ENCODE measurements around the gene OLIG1.

OLIG1 gene

DNA sequence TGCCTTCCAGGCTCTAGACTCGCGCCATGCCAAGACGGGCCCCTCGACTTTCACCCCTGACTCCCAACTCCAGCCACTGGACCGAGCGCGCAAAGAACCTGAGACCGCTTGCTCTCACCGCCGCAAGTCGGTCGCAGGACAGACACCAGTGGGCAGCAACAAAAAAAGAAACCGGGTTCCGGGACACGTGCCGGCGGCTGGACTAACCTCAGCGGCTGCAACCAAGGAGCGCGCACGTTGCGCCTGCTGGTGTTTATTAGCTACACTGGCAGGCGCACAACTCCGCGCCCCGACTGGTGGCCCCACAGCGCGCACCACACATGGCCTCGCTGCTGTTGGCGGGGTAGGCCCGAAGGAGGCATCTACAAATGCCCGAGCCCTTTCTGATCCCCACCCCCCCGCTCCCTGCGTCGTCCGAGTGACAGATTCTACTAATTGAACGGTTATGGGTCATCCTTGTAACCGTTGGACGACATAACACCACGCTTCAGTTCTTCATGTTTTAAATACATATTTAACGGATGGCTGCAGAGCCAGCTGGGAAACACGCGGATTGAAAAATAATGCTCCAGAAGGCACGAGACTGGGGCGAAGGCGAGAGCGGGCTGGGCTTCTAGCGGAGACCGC is 46.3 kb upstream of the OLIG1 start:
- no peak overlapping the region for H3K27ac ChIP-seq
- TF ChIP-seq ZFX (IDR thresholded peaks at IDR 0.05) = no peak
- TF ChIP-seq, protein P1, sequence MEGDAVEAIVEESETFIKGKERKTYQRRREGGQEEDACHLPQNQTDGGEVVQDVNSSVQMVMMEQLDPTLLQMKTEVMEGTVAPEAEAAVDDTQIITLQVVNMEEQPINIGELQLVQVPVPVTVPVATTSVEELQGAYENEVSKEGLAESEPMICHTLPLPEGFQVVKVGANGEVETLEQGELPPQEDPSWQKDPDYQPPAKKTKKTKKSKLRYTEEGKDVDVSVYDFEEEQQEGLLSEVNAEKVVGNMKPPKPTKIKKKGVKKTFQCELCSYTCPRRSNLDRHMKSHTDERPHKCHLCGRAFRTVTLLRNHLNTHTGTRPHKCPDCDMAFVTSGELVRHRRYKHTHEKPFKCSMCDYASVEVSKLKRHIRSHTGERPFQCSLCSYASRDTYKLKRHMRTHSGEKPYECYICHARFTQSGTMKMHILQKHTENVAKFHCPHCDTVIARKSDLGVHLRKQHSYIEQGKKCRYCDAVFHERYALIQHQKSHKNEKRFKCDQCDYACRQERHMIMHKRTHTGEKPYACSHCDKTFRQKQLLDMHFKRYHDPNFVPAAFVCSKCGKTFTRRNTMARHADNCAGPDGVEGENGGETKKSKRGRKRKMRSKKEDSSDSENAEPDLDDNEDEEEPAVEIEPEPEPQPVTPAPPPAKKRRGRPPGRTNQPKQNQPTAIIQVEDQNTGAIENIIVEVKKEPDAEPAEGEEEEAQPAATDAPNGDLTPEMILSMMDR (conservative IDR thresholded peaks at IDR 0.05) = no peak

DNA sequence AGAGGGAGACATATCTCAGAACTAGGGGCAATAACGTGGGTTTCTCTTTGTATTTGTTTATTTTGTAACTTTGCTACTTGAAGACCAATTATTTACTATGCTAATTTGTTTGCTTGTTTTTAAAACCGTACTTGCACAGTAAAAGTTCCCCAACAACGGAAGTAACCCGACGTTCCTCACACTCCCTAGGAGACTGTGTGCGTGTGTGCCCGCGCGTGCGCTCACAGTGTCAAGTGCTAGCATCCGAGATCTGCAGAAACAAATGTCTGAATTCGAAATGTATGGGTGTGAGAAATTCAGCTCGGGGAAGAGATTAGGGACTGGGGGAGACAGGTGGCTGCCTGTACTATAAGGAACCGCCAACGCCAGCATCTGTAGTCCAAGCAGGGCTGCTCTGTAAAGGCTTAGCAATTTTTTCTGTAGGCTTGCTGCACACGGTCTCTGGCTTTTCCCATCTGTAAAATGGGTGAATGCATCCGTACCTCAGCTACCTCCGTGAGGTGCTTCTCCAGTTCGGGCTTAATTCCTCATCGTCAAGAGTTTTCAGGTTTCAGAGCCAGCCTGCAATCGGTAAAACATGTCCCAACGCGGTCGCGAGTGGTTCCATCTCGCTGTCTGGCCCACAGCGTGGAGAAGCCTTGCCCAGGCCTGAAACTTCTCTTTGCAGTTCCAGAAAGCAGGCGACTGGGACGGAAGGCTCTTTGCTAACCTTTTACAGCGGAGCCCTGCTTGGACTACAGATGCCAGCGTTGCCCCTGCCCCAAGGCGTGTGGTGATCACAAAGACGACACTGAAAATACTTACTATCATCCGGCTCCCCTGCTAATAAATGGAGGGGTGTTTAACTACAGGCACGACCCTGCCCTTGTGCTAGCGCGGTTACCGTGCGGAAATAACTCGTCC is 45.5 kb upstream of the OLIG1 start:
- H3K27ac ChIP-seq = no peak overlapping the region
- no peak for TF ChIP-seq ZFX (IDR thresholded peaks at IDR 0.05)
- TF ChIP-seq, protein P1 (conservative IDR thresholded peaks at IDR 0.05) = no peak

DNA sequence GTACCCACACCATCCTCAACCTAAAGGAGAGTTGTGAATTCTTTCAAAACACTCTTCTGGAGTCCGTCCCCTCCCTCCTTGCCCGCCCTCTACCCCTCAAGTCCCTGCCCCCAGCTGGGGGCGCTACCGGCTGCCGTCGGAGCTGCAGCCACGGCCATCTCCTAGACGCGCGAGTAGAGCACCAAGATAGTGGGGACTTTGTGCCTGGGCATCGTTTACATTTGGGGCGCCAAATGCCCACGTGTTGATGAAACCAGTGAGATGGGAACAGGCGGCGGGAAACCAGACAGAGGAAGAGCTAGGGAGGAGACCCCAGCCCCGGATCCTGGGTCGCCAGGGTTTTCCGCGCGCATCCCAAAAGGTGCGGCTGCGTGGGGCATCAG is 44.8 kb upstream of the OLIG1 start:
- TF ChIP-seq, protein P1 (conservative IDR thresholded peaks at IDR 0.05) = no peak
- TF ChIP-seq ZFX (IDR thresholded peaks at IDR 0.05) = no peak

GRCh38 chr21:33025489-33026442 is 44.2 kb upstream of the OLIG1 start, which contains the start of gene OLIG2:
TSS of gene OLIG2 (plus strand) at chr21:33025935. CDS start at chr21:33026863, 928 bp downstream.
- H3K27ac ChIP-seq = no peak within 1 kb of the TSS

More for the DNA sequence above, 44.8 kb upstream of the OLIG1 start:
- no peak overlapping the region for H3K27ac ChIP-seq

DNA sequence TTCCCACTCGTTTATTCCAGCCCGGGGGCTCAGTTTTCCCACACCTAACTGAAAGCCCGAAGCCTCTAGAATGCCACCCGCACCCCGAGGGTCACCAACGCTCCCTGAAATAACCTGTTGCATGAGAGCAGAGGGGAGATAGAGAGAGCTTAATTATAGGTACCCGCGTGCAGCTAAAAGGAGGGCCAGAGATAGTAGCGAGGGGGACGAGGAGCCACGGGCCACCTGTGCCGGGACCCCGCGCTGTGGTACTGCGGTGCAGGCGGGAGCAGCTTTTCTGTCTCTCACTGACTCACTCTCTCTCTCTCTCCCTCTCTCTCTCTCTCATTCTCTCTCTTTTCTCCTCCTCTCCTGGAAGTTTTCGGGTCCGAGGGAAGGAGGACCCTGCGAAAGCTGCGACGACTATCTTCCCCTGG is 43.5 kb upstream of the OLIG1 start:
- no peak overlapping the region for H3K27ac ChIP-seq
- TF ChIP-seq, protein P1 (conservative IDR thresholded peaks at IDR 0.05) = no peak
- no peak for TF ChIP-seq ZFX (IDR thresholded peaks at IDR 0.05)

More at GRCh38 chr21:33025489-33026442, 44.2 kb upstream of the OLIG1 start, which contains the start of gene OLIG2:
- TF ChIP-seq ZFX (IDR thresholded peaks at IDR 0.05) = no peak
- TF ChIP-seq, protein P1 (conservative IDR thresholded peaks at IDR 0.05) = no peak

DNA sequence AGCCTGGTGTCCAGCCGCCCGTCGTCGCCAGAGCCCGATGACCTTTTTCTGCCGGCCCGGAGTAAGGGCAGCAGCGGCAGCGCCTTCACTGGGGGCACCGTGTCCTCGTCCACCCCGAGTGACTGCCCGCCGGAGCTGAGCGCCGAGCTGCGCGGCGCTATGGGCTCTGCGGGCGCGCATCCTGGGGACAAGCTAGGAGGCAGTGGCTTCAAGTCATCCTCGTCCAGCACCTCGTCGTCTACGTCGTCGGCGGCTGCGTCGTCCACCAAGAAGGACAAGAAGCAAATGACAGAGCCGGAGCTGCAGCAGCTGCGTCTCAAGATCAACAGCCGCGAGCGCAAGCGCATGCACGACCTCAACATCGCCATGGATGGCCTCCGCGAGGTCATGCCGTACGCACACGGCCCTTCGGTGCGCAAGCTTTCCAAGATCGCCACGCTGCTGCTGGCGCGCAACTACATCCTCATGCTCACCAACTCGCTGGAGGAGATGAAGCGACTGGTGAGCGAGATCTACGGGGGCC is 43.0 kb upstream of the OLIG1 start:
- H3K27ac ChIP-seq = no peak overlapping the region
- TF ChIP-seq, protein P1 (conservative IDR thresholded peaks at IDR 0.05) = no peak
- no peak for TF ChIP-seq ZFX (IDR thresholded peaks at IDR 0.05)

Data from C4-2B (cell line).